Measurements from ENCODE around the gene CAMTA1. TPM values are rescaled to one million over a fixed set of nuclear protein-coding genes. Genes with fewer than 3 reads are reported as not detected.

The CAMTA1 gene
- total RNA-seq, 1 experiment from 2014 or later, result 69.5 TPM

DNA sequence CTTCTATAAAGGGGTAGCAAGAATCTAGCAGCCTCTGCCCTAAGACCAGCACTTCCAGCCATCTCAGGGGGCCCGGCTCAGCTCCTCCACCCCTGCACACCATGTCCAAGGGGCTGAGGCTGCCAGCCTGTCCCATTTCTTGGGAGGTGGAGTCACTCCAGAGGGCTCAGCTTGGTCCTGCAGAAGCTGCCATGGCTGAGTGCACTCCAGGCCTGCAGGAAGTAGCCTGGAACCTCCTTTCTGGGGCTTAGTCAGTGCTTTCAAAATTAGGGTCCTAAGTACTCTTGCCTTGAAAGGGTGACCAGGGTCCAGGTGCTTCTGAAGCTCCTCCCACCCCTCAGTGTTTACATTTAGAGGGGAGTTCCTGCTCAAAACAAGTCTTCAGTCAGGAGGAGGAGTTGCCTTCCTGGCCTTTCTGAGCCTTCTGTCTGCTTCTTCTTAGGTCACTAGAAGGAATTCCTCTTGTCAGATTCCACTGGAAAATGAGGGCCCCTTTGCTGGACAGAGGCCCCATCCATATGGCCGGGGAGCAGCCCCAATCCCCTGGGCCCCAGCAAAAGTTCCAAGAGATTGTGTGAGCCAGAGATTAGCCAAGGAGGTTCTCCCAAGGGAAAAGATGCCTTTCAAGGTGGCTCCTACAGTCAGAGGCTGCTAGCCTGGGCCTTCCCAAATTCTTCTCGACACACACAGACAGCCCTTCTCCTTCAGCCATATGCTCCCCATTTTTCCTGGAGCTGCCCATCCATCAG lies 857.7 kb downstream of the CAMTA1 start:
- no peak for ATAC-seq
- RAD21 ChIA-PET (ENCODE audit: low non-redundant PET in 1 of 2, low total read pairs in 2 of 2, uncharacterized antibody in 2 of 2, unreplicated experiment in 2 of 2), result no interaction called here

More for the DNA sequence above, 857.7 kb downstream of the CAMTA1 start:
- intact Hi-C loops (cut with micrococcal nuclease), result loop anchor here (10.0 kb wide), 2 partner anchors 848 to 918 kb away; no protein-coding TSS in a partner anchor
- Histone ChIP-seq H2AFZ (ENCODE audit: low read depth, low read length, poor library complexity, severe bottlenecking) (no peak overlapping the region), H3K4me1 (ENCODE audit: control insufficient read depth in 1 of 2, insufficient read depth in 2 of 2, low read length in 2 of 2) (0 out of 4 replicates have a peak, but pooled peaks cover 0 to 2% of the 10 kb centered on the region in 2 experiments), H3K27me3 (ENCODE audit: insufficient read depth, low read length) (no peaks in the 10 kb centered on the region), H4K20me1 (ENCODE audit: insufficient read depth) (no peaks in the 10 kb centered on the region), H3K9me2 (ENCODE audit: insufficient read depth) (no peaks in the 10 kb centered on the region), H3K36me3 (ENCODE audit: control insufficient read depth in 1 of 2, insufficient read depth in 2 of 2, low read length in 2 of 2) (no peaks in the 10 kb centered on the region), H3K79me2 (ENCODE audit: insufficient read depth, low read length) (no peaks in the 10 kb centered on the region), H3K4me3 (replicated peaks in 1 of 2; ENCODE audit: low read depth in 1 of 2, low read length in 2 of 2) (no peak overlapping the region), H3K9ac (ENCODE audit: low read length) (no peak overlapping the region), H3K27ac (ENCODE audit: low read depth, low read length) (no peak overlapping the region), H3K4me2 (ENCODE audit: low read length) (no peak overlapping the region), H3K9me3 (ENCODE audit: control insufficient read depth in 1 of 2, insufficient read depth in 1 of 2, low read depth in 1 of 2, low read length in 2 of 2) (no peaks in the 10 kb centered on the region)
- no peak for DNase-seq (ENCODE audit: low read depth, low spot score)
- ChIA-PET CTCF (no interaction called here), POLR2A (no interaction called here)
- no TSS peak for BruUV-seq (replicated peaks)
- no peak for TF ChIP-seq YY1 (IDR thresholded peaks at IDR 0.05; ENCODE audit: extremely low read depth, insufficient replicate concordance, low read depth, low read length)
- TF ChIP-seq EZH2phosphoT487 (IDR thresholded peaks at IDR 0.05; ENCODE audit: borderline replicate concordance), result no peak
- TF ChIP-seq SIN3A (IDR thresholded peaks at IDR 0.05; ENCODE audit: low read depth), result no peak
- no peak for TF ChIP-seq MAX (IDR thresholded peaks at IDR 0.05)
- TF ChIP-seq, protein P1, sequence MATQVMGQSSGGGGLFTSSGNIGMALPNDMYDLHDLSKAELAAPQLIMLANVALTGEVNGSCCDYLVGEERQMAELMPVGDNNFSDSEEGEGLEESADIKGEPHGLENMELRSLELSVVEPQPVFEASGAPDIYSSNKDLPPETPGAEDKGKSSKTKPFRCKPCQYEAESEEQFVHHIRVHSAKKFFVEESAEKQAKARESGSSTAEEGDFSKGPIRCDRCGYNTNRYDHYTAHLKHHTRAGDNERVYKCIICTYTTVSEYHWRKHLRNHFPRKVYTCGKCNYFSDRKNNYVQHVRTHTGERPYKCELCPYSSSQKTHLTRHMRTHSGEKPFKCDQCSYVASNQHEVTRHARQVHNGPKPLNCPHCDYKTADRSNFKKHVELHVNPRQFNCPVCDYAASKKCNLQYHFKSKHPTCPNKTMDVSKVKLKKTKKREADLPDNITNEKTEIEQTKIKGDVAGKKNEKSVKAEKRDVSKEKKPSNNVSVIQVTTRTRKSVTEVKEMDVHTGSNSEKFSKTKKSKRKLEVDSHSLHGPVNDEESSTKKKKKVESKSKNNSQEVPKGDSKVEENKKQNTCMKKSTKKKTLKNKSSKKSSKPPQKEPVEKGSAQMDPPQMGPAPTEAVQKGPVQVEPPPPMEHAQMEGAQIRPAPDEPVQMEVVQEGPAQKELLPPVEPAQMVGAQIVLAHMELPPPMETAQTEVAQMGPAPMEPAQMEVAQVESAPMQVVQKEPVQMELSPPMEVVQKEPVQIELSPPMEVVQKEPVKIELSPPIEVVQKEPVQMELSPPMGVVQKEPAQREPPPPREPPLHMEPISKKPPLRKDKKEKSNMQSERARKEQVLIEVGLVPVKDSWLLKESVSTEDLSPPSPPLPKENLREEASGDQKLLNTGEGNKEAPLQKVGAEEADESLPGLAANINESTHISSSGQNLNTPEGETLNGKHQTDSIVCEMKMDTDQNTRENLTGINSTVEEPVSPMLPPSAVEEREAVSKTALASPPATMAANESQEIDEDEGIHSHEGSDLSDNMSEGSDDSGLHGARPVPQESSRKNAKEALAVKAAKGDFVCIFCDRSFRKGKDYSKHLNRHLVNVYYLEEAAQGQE (IDR thresholded peaks at IDR 0.05; ENCODE audit: low read depth), result no peak
- TF ChIP-seq ZFX (IDR thresholded peaks at IDR 0.05), result no peak
- TF ChIP-seq, protein P2, sequence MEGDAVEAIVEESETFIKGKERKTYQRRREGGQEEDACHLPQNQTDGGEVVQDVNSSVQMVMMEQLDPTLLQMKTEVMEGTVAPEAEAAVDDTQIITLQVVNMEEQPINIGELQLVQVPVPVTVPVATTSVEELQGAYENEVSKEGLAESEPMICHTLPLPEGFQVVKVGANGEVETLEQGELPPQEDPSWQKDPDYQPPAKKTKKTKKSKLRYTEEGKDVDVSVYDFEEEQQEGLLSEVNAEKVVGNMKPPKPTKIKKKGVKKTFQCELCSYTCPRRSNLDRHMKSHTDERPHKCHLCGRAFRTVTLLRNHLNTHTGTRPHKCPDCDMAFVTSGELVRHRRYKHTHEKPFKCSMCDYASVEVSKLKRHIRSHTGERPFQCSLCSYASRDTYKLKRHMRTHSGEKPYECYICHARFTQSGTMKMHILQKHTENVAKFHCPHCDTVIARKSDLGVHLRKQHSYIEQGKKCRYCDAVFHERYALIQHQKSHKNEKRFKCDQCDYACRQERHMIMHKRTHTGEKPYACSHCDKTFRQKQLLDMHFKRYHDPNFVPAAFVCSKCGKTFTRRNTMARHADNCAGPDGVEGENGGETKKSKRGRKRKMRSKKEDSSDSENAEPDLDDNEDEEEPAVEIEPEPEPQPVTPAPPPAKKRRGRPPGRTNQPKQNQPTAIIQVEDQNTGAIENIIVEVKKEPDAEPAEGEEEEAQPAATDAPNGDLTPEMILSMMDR (IDR thresholded peaks at IDR 0.05 in 2 of 3, conservative IDR thresholded peaks at IDR 0.05 in 1 of 3; ENCODE audit: borderline replicate concordance in 1 of 3, insufficient read depth in 1 of 3, low read depth in 2 of 3, low read length in 2 of 3), result no peak
- TF ChIP-seq CEBPB (IDR thresholded peaks at IDR 0.05; ENCODE audit: low read depth), result no peak
- TF ChIP-seq EGR1 (IDR thresholded peaks at IDR 0.05; ENCODE audit: low read depth), result no peak
- no peak for TF ChIP-seq RAD21 (IDR thresholded peaks at IDR 0.05; ENCODE audit: low read depth)
- TF ChIP-seq SP1 (IDR thresholded peaks at IDR 0.05; ENCODE audit: low read depth), result no peak
- no peak for TF ChIP-seq FOSL1 (IDR thresholded peaks at IDR 0.05; ENCODE audit: low read depth)
- TF ChIP-seq, protein P3, sequence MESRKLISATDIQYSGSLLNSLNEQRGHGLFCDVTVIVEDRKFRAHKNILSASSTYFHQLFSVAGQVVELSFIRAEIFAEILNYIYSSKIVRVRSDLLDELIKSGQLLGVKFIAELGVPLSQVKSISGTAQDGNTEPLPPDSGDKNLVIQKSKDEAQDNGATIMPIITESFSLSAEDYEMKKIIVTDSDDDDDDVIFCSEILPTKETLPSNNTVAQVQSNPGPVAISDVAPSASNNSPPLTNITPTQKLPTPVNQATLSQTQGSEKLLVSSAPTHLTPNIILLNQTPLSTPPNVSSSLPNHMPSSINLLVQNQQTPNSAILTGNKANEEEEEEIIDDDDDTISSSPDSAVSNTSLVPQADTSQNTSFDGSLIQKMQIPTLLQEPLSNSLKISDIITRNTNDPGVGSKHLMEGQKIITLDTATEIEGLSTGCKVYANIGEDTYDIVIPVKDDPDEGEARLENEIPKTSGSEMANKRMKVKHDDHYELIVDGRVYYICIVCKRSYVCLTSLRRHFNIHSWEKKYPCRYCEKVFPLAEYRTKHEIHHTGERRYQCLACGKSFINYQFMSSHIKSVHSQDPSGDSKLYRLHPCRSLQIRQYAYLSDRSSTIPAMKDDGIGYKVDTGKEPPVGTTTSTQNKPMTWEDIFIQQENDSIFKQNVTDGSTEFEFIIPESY (IDR thresholded peaks at IDR 0.05; ENCODE audit: extremely low read depth, insufficient replicate concordance, low read length), result no peak
- TF ChIP-seq POLR2A (IDR thresholded peaks at IDR 0.05; ENCODE audit: borderline replicate concordance, extremely low read depth, insufficient read depth, insufficient read length), result no peak
- no peak for TF ChIP-seq TCF7L2 (IDR thresholded peaks at IDR 0.05; ENCODE audit: borderline replicate concordance, extremely low read depth, insufficient read depth, insufficient read length)
- no peak for TF ChIP-seq SRF (IDR thresholded peaks at IDR 0.05; ENCODE audit: low read depth)

Measured in HCT116 (cell line).